ENCODE data around the gene TRAK1.

- TF ChIP-seq GATA3 (IDR thresholded peaks at IDR 0.05; ENCODE audit: low read depth, low read length) = no peak
- TF ChIP-seq GATA2 (IDR thresholded peaks at IDR 0.05; ENCODE audit: low read depth, low read length) = no peak
These were observed 6.4 kb downstream of the TRAK1 start for GRCh38 chr3:42097566-42097946.

Data from SH-SY5Y (cell line).